ENCODE results near the gene KRTAP5-7. TPM values are rescaled to one million over a fixed set of nuclear protein-coding genes. Genes with fewer than 3 reads are reported as not detected.
"Not testable (repeated sequence)": the region's sequence is repeated elsewhere in the genome, so short reads cannot be mapped to it uniquely, and the experiment has no call there.

Gene KRTAP5-7
- total and polyA plus RNA-seq, 8 donors: 0.14 to 0.24 (median 0.18) TPM; not detected in 5

- Histone ChIP-seq H3K27ac (no peak overlapping the region), H3K4me3 (no peak overlapping the region), H3K9me3 (no peaks in the 10 kb centered on the region), H3K27me3 (no peaks in the 10 kb centered on the region), H3K36me3 (no peaks in the 10 kb centered on the region), H3K4me1 (no peaks in the 10 kb centered on the region)
- no peak for ATAC-seq
- no peak for DNase-seq
- intact Hi-C loops (cut with DNase I): no loop called here
- TF ChIP-seq CTCF (IDR thresholded peaks at IDR 0.05): no peak
Observed at GRCh38 chr11:71527576-71528210, 626 bp downstream of the KRTAP5-7 start.

- ATAC-seq (no peak), DNase-seq (no peak)
- no peaks in the 10 kb centered on the region for H3K4me1 ChIP-seq
- no peaks in the 10 kb centered on the region for H3K36me3 ChIP-seq
- intact Hi-C loops (cut with DNase I): no loop called here
- H3K9me3 ChIP-seq: no peaks in the 10 kb centered on the region
- no peaks in the 10 kb centered on the region for H3K27me3 ChIP-seq
- no peak for TF ChIP-seq CTCF (IDR thresholded peaks at IDR 0.05)
- no peak overlapping the region for H3K27ac ChIP-seq
- H3K4me3 ChIP-seq: no peak overlapping the region
Observed at GRCh38 chr11:71530602-71531001, 3.5 kb downstream of the KRTAP5-7 start.

GRCh38 chr11:71532036-71532610 lies 5.1 kb downstream of the KRTAP5-7 start:
- ATAC-seq: no peak
- H3K4me3 ChIP-seq: no peak overlapping the region

GRCh38 chr11:71534711-71535608 lies 7.9 kb downstream of the KRTAP5-7 start:
- H3K27me3 ChIP-seq; H3K27ac ChIP-seq; ATAC-seq; DNase-seq; H3K9me3 ChIP-seq; H3K4me1 ChIP-seq; intact Hi-C loops (cut with DNase I); H3K4me3 ChIP-seq; H3K36me3 ChIP-seq: not testable (repeated sequence)

More at GRCh38 chr11:71532036-71532610, 5.1 kb downstream of the KRTAP5-7 start:
- no peak for TF ChIP-seq CTCF (IDR thresholded peaks at IDR 0.05)
- DNase-seq: peak in 1 of 4 donors; percentile 2
- no peaks in the 10 kb centered on the region for H3K27me3 ChIP-seq
- H3K9me3 ChIP-seq: no peaks in the 10 kb centered on the region
- H3K4me1 ChIP-seq: no peaks in the 10 kb centered on the region
- intact Hi-C loops (cut with DNase I): no loop called here
- H3K27ac ChIP-seq: no peak overlapping the region
- no peaks in the 10 kb centered on the region for H3K36me3 ChIP-seq

GRCh38 chr11:71535825-71536224 lies 8.8 kb downstream of the KRTAP5-7 start:
- Histone ChIP-seq H3K27ac (no peak overlapping the region), H3K27me3 (no peaks in the 10 kb centered on the region), H3K9me3 (no peaks in the 10 kb centered on the region), H3K4me3 (no peak overlapping the region), H3K36me3 (no peaks in the 10 kb centered on the region), H3K4me1 (no peaks in the 10 kb centered on the region)
- DNase-seq (no peak), ATAC-seq (no peak)
- intact Hi-C loops (cut with DNase I): no loop called here
- no peak for TF ChIP-seq CTCF (IDR thresholded peaks at IDR 0.05)
